ENCODE results near the gene TIMM13. TPM values are rescaled to one million over a fixed set of nuclear protein-coding genes. Genes with fewer than 3 reads are reported as not detected.
"Not testable (repeated sequence)": the region's sequence is repeated elsewhere in the genome, so short reads cannot be mapped to it uniquely, and the experiment has no call there.

The TIMM13 gene
- polyA plus RNA-seq, result 100 to 1,000 TPM in 2 of 4 donors, 10 to 100 TPM in 2; 93.2 to 160 (median 100) TPM
- long read RNA-seq, donor 1, result 0 reads
- long read RNA-seq, donor 2, transcript TIMM13-201 (3 exons, 1,973 nt), result major isoform, 44 of 65 reads
- long read RNA-seq, donor 2, partial matches to known transcripts, result 21 of 65 reads
- long read RNA-seq, donor 2, other reads (novel, unspliced or antisense), result 0 of 65 reads
- long read RNA-seq, donor 3, transcript TIMM13-201 (3 exons, 1,973 nt), result major isoform, 99 of 106 reads
- long read RNA-seq, donor 3, partial matches to known transcripts, result 0 of 106 reads
- long read RNA-seq, donor 3, other reads (novel, unspliced or antisense), result 7 of 106 reads
- long read RNA-seq, donor 4, transcript TIMM13-201 (3 exons, 1,973 nt), result major isoform, 6 of 6 reads
- long read RNA-seq, donor 4, partial matches to known transcripts, result 0 of 6 reads
- long read RNA-seq, donor 4, other reads (novel, unspliced or antisense), result 0 of 6 reads
- long read RNA-seq, donor 5, transcript TIMM13-201 (3 exons, 1,973 nt), result major isoform, 30 of 30 reads
- long read RNA-seq, donor 5, partial matches to known transcripts, result 0 of 30 reads
- long read RNA-seq, donor 5, other reads (novel, unspliced or antisense), result 0 of 30 reads
- long read RNA-seq, donor 6, transcript TIMM13-201 (3 exons, 1,973 nt), result major isoform, 72 of 72 reads
- long read RNA-seq, donor 6, partial matches to known transcripts, result 0 of 72 reads
- long read RNA-seq, donor 6, other reads (novel, unspliced or antisense), result 0 of 72 reads
- long read RNA-seq, donor 7, transcript TIMM13-201 (3 exons, 1,973 nt), result major isoform, 127 of 133 reads
- long read RNA-seq, donor 7, partial matches to known transcripts, result 6 of 133 reads
- long read RNA-seq, donor 7, other reads (novel, unspliced or antisense), result 0 of 133 reads
- long read RNA-seq, donor 8, transcript TIMM13-201 (3 exons, 1,973 nt), result major isoform, 11 of 11 reads
- long read RNA-seq, donor 8, partial matches to known transcripts, result 0 of 11 reads
- long read RNA-seq, donor 8, other reads (novel, unspliced or antisense), result 0 of 11 reads
- long read RNA-seq, donor 9, transcript TIMM13-201 (3 exons, 1,973 nt), result major isoform, 22 of 22 reads
- long read RNA-seq, donor 9, partial matches to known transcripts, result 0 of 22 reads
- long read RNA-seq, donor 9, other reads (novel, unspliced or antisense), result 0 of 22 reads
- long read RNA-seq, donor 10, transcript TIMM13-201 (3 exons, 1,973 nt), result major isoform, 96 of 96 reads
- long read RNA-seq, donor 10, partial matches to known transcripts, result 0 of 96 reads
- long read RNA-seq, donor 10, other reads (novel, unspliced or antisense), result 0 of 96 reads

- Histone ChIP-seq H3K27ac (ENCODE audit: low read depth in 1 of 3, low read length in 2 of 3) (peak within 1 kb of the TSS; percentile 79 to 99 (median 95)), H3K4me3 (ENCODE audit: low read depth in 1 of 3, low read length in 3 of 3) (peak within 1 kb of the TSS; percentile 69 to 82 (median 74)), H3K27me3 (ENCODE audit: control insufficient read depth in 3 of 3, insufficient read depth in 3 of 3, low read length in 3 of 3) (no peaks in the 10 kb centered on the region), H3K36me3 (ENCODE audit: control insufficient read depth in 3 of 3, insufficient read depth in 2 of 3, low read depth in 1 of 3, low read length in 3 of 3) (peaks cover 2 to 69% (median 3%) of the 10 kb centered on the region in 3 donors), H3K4me1 (ENCODE audit: control insufficient read depth in 3 of 3, insufficient read depth in 2 of 3, low read depth in 1 of 3, low read length in 2 of 3) (peaks cover 0 to 21% (median 3%) of the 10 kb centered on the region in 3 donors), H3K9me3 (ENCODE audit: control insufficient read depth in 2 of 2, insufficient read depth in 1 of 2, low read depth in 1 of 2, low read length in 1 of 2) (no peaks in the 10 kb centered on the region)
- 0% methylated on average over 66 to 77 of the region's 77 CpGs for WGBS, 3 donors
- DNase-seq, result peak; percentile 97 to 100
- FAIRE-seq, result no peak
Observed at GRCh38 chr19:2427429-2428320, at the start of gene TIMM13. Gene TIMM13, minus strand, starts transcription at chr19:2427586. Its CDS starts 53 bp downstream, at chr19:2427533.

DNA sequence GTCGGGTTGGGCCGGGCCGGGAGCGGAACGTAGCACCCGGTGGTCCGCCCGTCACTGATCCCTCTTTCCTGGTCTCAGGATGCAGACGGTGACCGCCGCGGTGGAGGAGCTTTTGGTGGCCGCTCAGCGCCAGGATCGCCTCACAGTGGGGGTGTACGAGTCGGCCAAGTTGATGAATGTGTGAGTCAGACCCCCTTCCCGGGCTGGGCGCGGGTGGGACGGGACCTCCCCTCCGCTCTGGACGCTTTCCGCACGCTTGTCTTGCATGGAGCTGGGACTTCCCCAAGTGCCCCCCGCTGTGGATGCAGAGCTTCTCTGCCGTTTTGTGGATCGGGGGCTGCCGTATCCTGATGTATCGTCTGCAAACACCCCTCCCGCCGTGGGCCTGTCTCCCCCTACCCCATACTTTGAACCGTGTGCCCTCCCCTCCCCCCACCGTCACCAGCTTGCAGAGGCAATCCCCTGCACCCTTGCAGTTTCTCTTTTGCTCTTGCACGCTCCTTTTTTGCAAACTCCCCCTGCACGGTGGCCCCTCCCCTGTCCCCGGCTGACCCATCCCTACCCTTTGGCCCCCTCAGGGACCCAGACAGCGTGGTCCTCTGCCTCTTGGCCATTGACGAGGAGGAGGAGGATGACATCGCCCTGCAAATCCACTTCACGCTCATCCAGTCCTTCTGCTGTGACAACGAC, 49.2 kb upstream of the TIMM13 start:
- WGBS, 3 donors, result 0 to 1% (median 1%) methylated on average over 28 to 42 of the region's 42 CpGs
- peak overlapping the region; percentile 70 to 89 (median 82) for H3K4me3 ChIP-seq (ENCODE audit: low read depth in 1 of 3, low read length in 3 of 3)
- DNase-seq (peak in 1 of 2 donors; percentile 41), FAIRE-seq (no peak)
- H3K27ac ChIP-seq (ENCODE audit: low read depth in 1 of 3, low read length in 2 of 3), result peak overlapping the region; percentile 53 to 89 (median 64)
- peaks cover 0 to 3% of the 10 kb centered on the region in 2 donors for H3K9me3 ChIP-seq (ENCODE audit: control insufficient read depth in 2 of 2, insufficient read depth in 1 of 2, low read depth in 1 of 2, low read length in 1 of 2)
- H3K4me1 ChIP-seq (ENCODE audit: control insufficient read depth in 3 of 3, insufficient read depth in 2 of 3, low read depth in 1 of 3, low read length in 2 of 3), result peaks cover 4 to 40% (median 4%) of the 10 kb centered on the region in 3 donors
- no peaks in the 10 kb centered on the region for H3K36me3 ChIP-seq (ENCODE audit: control insufficient read depth in 3 of 3, insufficient read depth in 2 of 3, low read depth in 1 of 3, low read length in 3 of 3)
- H3K27me3 ChIP-seq (ENCODE audit: control insufficient read depth in 3 of 3, insufficient read depth in 3 of 3, low read length in 3 of 3), result peaks cover 0 to 58% (median 0%) of the 10 kb centered on the region in 3 donors

DNA sequence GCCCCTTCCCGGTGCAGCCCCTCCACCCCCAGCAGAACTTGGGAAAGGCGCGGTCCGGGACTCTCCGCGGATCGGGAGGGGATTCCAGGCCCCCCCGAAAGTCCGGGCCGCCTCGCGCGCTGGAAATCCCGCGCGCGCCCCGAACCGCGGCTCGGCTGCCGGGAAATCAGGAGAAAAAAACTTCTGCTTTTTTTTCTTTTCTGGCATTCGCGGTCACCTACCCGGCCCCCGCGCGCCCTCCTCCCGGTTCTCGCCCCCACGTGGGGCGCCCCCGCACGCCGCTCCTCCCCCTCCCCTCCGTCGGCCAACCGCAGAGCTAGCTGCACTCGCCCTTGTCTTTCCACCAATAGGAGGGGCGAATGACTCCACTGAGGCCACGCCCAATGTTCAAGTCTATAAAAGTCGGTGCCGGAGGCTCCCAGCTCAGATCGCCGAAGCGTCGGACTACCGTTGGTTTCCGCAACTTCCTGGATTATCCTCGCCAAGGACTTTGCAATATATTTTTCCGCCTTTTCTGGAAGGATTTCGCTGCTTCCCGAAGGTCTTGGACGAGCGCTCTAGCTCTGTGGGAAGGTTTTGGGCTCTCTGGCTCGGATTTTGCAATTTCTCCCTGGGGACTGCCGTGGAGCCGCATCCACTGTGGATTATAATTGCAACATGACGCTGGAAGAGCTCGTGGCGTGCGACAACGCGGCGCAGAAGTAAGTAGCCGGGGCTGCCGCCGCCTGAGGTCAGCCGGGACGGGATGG, 48.5 kb upstream of the TIMM13 start, which contains the start of gene GADD45B:
TSS of gene GADD45B (plus strand) at position 426 of the 749 bp plus-strand sequence. CDS start at position 658, 232 bp downstream.
- peak within 1 kb of the TSS; percentile 53 to 89 (median 64) for H3K27ac ChIP-seq (ENCODE audit: low read depth in 1 of 3, low read length in 2 of 3)
- WGBS, 3 donors, result 0 to 1% (median 0%) methylated on average over 54 to 70 of the region's 70 CpGs

GRCh38 chr19:2475018-2475701, 47.8 kb upstream of the TIMM13 start:
- peak overlapping the region; percentile 37 to 38 (median 38) for H3K4me3 ChIP-seq (ENCODE audit: low read depth in 1 of 3, low read length in 3 of 3)
- H3K36me3 ChIP-seq (ENCODE audit: control insufficient read depth in 3 of 3, insufficient read depth in 2 of 3, low read depth in 1 of 3, low read length in 3 of 3), result no peaks in the 10 kb centered on the region
- peaks cover 0 to 51% (median 0%) of the 10 kb centered on the region in 3 donors for H3K27me3 ChIP-seq (ENCODE audit: control insufficient read depth in 3 of 3, insufficient read depth in 3 of 3, low read length in 3 of 3)
- no peak for FAIRE-seq
- peak; percentile 45 to 50 for DNase-seq
- peaks cover 4 to 40% (median 4%) of the 10 kb centered on the region in 3 donors for H3K4me1 ChIP-seq (ENCODE audit: control insufficient read depth in 3 of 3, insufficient read depth in 2 of 3, low read depth in 1 of 3, low read length in 2 of 3)
- H3K27ac ChIP-seq (ENCODE audit: low read depth in 1 of 3, low read length in 2 of 3), result peak overlapping the region in 2 of 3 donors; percentile 35 to 85
- no peaks in the 10 kb centered on the region for H3K9me3 ChIP-seq (ENCODE audit: control insufficient read depth in 2 of 2, insufficient read depth in 1 of 2, low read depth in 1 of 2, low read length in 1 of 2)
- 0 to 1% (median 1%) methylated on average over 40 to 45 of the region's 45 CpGs for WGBS, 3 donors

More for the DNA sequence above, 48.5 kb upstream of the TIMM13 start, which contains the start of gene GADD45B:
- Histone ChIP-seq H3K4me1 (ENCODE audit: control insufficient read depth in 3 of 3, insufficient read depth in 2 of 3, low read depth in 1 of 3, low read length in 2 of 3) (peaks cover 4 to 40% (median 4%) of the 10 kb centered on the region in 3 donors), H3K9me3 (ENCODE audit: control insufficient read depth in 2 of 2, insufficient read depth in 1 of 2, low read depth in 1 of 2, low read length in 1 of 2) (no peaks in the 10 kb centered on the region), H3K36me3 (ENCODE audit: control insufficient read depth in 3 of 3, insufficient read depth in 2 of 3, low read depth in 1 of 3, low read length in 3 of 3) (no peaks in the 10 kb centered on the region), H3K4me3 (ENCODE audit: low read depth in 1 of 3, low read length in 3 of 3) (peak within 1 kb of the TSS; percentile 70 to 89 (median 82)), H3K27me3 (ENCODE audit: control insufficient read depth in 3 of 3, insufficient read depth in 3 of 3, low read length in 3 of 3) (peaks cover 0 to 56% (median 0%) of the 10 kb centered on the region in 3 donors)
- DNase-seq (peak; percentile 96 to 97), FAIRE-seq (no peak)

GRCh38 chr19:2474232-2475017, 47.0 kb upstream of the TIMM13 start:
- Histone ChIP-seq H3K4me1 (ENCODE audit: control insufficient read depth in 3 of 3, insufficient read depth in 2 of 3, low read depth in 1 of 3, low read length in 2 of 3) (peaks cover 4 to 40% (median 4%) of the 10 kb centered on the region in 3 donors), H3K27me3 (ENCODE audit: control insufficient read depth in 3 of 3, insufficient read depth in 3 of 3, low read length in 3 of 3) (peaks cover 0 to 47% (median 0%) of the 10 kb centered on the region in 3 donors), H3K36me3 (ENCODE audit: control insufficient read depth in 3 of 3, insufficient read depth in 2 of 3, low read depth in 1 of 3, low read length in 3 of 3) (no peaks in the 10 kb centered on the region), H3K9me3 (ENCODE audit: control insufficient read depth in 2 of 2, insufficient read depth in 1 of 2, low read depth in 1 of 2, low read length in 1 of 2) (no peaks in the 10 kb centered on the region), H3K4me3 (ENCODE audit: low read depth in 1 of 3, low read length in 3 of 3) (peak overlapping the region; percentile 5 to 38 (median 26)), H3K27ac (ENCODE audit: low read depth in 1 of 3, low read length in 2 of 3) (peak overlapping the region in 2 of 3 donors; percentile 35 to 85)
- DNase-seq, result peak; percentile 70 to 86
- FAIRE-seq, result no peak
- WGBS, 3 donors, result 6 to 7% (median 7%) methylated on average over 52 to 60 of the region's 60 CpGs

- H3K4me3 ChIP-seq (ENCODE audit: low read depth in 1 of 3, low read length in 3 of 3); FAIRE-seq: not testable (repeated sequence)
Observed at GRCh38 chr19:2469915-2470200, 42.5 kb upstream of the TIMM13 start.

More at GRCh38 chr19:2469915-2470200, 42.5 kb upstream of the TIMM13 start:
- H3K27ac ChIP-seq (ENCODE audit: low read depth in 1 of 3, low read length in 2 of 3); H3K27me3 ChIP-seq (ENCODE audit: control insufficient read depth in 3 of 3, insufficient read depth in 3 of 3, low read length in 3 of 3); H3K4me1 ChIP-seq (ENCODE audit: control insufficient read depth in 3 of 3, insufficient read depth in 2 of 3, low read depth in 1 of 3, low read length in 2 of 3); DNase-seq; H3K36me3 ChIP-seq (ENCODE audit: control insufficient read depth in 3 of 3, insufficient read depth in 2 of 3, low read depth in 1 of 3, low read length in 3 of 3); H3K9me3 ChIP-seq (ENCODE audit: control insufficient read depth in 2 of 2, insufficient read depth in 1 of 2, low read depth in 1 of 2, low read length in 1 of 2): not testable (repeated sequence)
- 82 to 88% (median 86%) methylated on average over 8 of the region's 8 CpGs for WGBS, 3 donors

Data from small intestine (tissue), 16 donors.